Adrenal gland (tissue), 5 donors: Measurements from ENCODE around the gene KCNJ6.

Source experiments
- CTCF ChIP-seq, 6 experiments: fragments of 450-650 bp in 4 of 6; fragments of 200-600 bp in 2 of 6; sonication (generic) in 1 of 6; IDR thresholded peaks; 1 replicate in 5 of 6; 2 replicates in 1 of 6; pipeline versions ENCODE4 v1.5.1 to v1.8.0; 2016 to 2021; ENCODE audit warnings: antibody characterized with exemption in 6 of 6, mild to moderate bottlenecking in 2 of 6, moderate library complexity in 1 of 6
- POLR2A ChIP-seq, 2 donors: fragments of 450-650 bp; IDR thresholded peaks; one replicate each; pipeline ENCODE4 v1.6.1; 2017; ENCODE audit warnings: antibody characterized with exemption in 2 of 2, mild to moderate bottlenecking in 2 of 2, moderate library complexity in 1 of 2
- donor health status: DM: no; HTN: no; CAD: no.

- TF ChIP-seq CTCF (IDR thresholded peaks at IDR 0.05) (no peak), POLR2A (IDR thresholded peaks at IDR 0.05) (no peak)
Observed at GRCh38 chr21:37699024-37699775, 217.1 kb downstream of the KCNJ6 start.
